NCI-H345 treated with DMSO at 0.1 percent for 48 hours (cell line): Measurements from ENCODE around the gene AHNAK2.

Experiments
- DNase-seq: peaks from one replicate; lab custom pipeline; 2025; ENCODE audit not compliant: unreplicated experiment; lab: John Stamatoyannopoulos, UW

Gene AHNAK2

GRCh38 chr14:104940526-104941150 is 37.5 kb downstream of the AHNAK2 start:
- no peak for DNase-seq

- no peak for DNase-seq
These were observed 38.3 kb downstream of the AHNAK2 start for GRCh38 chr14:104939666-104940410.

- no peak for DNase-seq
These were observed 39.2 kb downstream of the AHNAK2 start for GRCh38 chr14:104938960-104939359.

GRCh38 chr14:104938436-104938835 is 39.7 kb downstream of the AHNAK2 start:
- no peak for DNase-seq

GRCh38 chr14:104937694-104938365 is 40.3 kb downstream of the AHNAK2 start:
- no peak for DNase-seq

- DNase-seq = no peak
These were observed 41.0 kb downstream of the AHNAK2 start for GRCh38 chr14:104937161-104937560.

- DNase-seq = no peak
These were observed 41.6 kb downstream of the AHNAK2 start for GRCh38 chr14:104936361-104937155.

- DNase-seq = no peak
These were observed 42.2 kb downstream of the AHNAK2 start for GRCh38 chr14:104935955-104936354.

GRCh38 chr14:104935026-104935650 is 43.0 kb downstream of the AHNAK2 start:
- DNase-seq = no peak

GRCh38 chr14:104933746-104934733 is 44.1 kb downstream of the AHNAK2 start:
- no peak for DNase-seq

- DNase-seq = peak; percentile 26
These were observed 45.2 kb downstream of the AHNAK2 start for GRCh38 chr14:104932676-104933631.

- DNase-seq = no peak
These were observed 46.2 kb downstream of the AHNAK2 start for GRCh38 chr14:104931771-104932675.

- DNase-seq = no peak
These were observed 46.8 kb downstream of the AHNAK2 start for GRCh38 chr14:104931304-104931770.

- no peak for DNase-seq
These were observed 47.5 kb downstream of the AHNAK2 start for GRCh38 chr14:104930526-104931303.

GRCh38 chr14:104929268-104930230 is 48.6 kb downstream of the AHNAK2 start:
- DNase-seq = no peak
